H54 (cell line): Measurements from ENCODE around the gene SYT3.
"Not testable (repeated sequence)": the region's sequence is repeated elsewhere in the genome, so short reads cannot be mapped to it uniquely, and the experiment has no call there.

ENCODE experiments used
- DNase-seq: peaks from one replicate; pipeline ENCODE4 v3.0.0; 2011; ENCODE audit warnings: low spot score, mixed read lengths; ENCODE audit not compliant: insufficient read length
- FAIRE-seq: peaks from 3 replicates; lab custom pipeline; 2011; peaks lifted over from hg19 to GRCh38; lab: Jason Lieb, UNC
- POLR2A ChIP-seq: IDR thresholded peaks from 2 replicates; pipeline ENCODE4 v1.6.1; 2011; ENCODE audit warnings: low read depth, mild to moderate bottlenecking, low read length

The SYT3 gene

DNA sequence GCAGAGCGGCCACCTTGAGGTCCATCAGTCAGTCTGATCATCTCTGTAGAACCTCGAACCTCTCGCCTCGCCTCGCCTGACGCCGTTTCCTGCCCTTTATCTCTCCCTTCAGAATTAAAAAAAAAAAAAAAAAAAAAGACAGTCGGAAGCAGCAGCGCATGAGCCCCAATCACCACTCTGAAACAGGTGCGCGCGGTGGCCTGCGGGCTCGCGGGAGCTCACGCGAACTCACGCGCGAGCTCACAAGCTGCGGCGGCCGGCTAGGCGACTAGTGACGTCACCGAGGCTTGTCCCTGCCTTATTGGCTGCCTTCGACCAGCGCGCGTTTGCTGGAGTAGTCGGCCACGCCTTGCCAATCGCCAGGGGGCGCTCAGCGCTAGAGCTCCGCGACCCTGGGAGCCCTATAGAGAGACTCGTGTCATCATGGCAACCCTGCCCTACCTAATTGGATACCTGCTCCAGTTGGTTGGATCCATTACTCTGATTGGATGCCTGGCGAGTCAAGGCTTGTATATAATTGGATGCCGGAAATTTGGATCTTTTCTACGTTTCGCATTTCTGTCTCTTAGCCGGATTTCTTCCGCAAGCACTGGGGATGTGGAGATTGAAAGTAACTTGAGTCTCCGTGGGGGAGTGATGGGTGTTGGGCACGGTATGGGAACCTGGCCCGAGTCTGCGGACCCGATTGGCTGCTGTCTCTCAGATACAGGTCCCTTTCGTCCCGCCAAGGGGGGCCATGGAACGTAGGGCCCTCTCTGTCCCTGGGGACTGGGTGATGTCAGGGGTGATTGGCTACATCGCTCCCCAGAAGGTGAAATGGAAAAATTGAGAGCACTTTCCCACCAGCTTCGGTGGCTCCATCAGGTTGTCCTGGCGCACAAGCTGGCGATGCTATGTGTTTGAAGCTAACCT lies 31.6 kb downstream of the SYT3 start:
- peak; percentile 90 for DNase-seq
- no peak for FAIRE-seq
- TF ChIP-seq POLR2A, result no peak

DNA sequence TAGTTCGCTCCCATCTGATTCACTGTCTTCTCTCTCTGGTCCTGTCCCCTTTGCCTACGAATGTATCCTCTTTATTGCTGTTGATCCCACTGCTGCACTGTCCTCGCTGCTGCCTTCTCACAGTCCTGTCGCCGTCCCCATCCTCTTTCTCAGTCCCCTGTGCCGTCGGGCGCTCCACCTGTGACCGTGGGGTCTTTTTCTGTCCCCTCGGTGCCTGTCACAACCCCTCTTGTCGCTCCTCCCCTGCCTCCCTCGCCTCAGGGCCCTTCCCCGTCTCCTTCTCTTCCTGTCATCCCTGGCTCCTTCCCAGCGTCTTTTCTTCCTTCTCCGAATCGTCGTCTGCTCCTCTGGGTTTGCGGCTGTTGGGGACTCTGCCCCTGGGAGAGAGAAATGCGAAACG lies 32.3 kb downstream of the SYT3 start:
- no peak for TF ChIP-seq POLR2A
- DNase-seq (no peak), FAIRE-seq (no peak)

DNA sequence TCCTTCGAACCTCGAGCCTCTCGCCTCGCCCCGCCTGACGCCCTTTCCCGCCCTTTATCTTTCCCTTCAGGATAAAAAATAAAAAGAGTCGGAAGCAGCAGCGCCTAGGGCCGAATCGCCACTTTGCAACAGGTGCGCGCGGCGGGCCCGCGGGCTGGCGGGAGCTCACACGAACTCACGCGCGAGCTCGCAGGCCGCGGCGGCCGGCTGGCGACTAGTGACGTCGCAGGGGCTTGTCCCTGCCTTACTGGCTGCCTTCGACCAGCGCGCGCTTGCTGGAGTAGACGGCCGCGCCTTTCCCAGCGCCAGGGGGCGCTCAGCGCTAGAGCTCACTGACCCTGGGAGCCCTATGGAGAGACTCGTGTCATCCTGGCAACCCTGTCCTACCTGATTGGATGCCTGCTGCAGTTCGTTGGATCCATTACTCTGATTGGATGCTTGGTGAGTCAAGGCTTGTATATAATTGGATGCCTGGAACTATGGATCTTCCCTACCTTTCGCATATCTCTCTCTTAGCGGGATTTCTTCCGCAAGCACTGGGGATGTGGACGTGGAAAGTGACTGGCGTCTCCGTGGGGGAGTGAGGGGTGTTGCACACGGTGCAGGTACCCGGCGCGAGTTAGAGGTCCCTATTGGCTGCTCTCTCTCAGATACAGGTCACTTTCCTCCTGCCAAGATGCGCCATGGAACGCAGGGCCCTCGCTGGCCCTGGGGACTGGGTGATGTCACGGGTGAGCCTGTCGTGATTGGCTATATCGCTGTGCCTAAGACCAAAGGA lies 33.4 kb downstream of the SYT3 start:
- FAIRE-seq, DNase-seq: not testable (repeated sequence)

DNA sequence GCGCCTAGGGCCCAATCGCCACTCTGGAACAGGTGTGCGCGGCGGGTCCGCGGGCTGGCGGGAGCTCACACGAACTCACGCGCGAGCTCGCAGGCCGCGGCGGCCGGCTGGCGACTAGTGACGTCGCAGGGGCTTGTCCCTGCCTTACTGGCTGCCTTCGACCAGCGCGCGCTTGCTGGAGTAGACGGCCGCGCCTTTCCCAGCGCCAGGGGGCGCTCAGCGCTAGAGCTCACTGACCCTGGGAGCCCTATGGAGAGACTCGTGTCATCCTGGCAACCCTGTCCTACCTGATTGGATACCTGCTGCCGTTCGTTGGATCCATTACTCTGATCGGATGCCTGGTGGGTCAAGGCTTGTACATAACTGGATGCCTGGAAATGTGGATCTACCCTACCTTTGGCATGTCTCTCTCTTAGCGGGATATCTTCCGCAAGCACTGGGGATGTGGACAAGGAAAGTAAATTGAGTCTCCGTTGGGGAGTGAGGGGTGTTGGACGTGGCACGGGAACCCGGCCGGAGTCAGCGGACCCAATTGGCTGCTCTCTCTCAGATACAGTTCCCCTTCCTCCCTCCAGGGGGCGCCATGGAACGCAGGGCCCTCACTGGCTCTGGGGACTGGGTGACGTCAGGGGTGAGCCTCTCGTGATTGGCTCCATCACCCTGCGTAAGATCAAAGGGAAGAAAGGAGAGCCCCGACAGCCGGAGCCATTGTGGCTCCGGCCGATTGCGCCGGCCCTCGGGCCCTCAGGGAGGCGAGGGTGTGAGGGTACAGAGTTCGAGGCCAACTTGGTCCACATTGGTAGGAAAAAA lies 35.2 kb downstream of the SYT3 start:
- FAIRE-seq, DNase-seq: not testable (repeated sequence)

DNA sequence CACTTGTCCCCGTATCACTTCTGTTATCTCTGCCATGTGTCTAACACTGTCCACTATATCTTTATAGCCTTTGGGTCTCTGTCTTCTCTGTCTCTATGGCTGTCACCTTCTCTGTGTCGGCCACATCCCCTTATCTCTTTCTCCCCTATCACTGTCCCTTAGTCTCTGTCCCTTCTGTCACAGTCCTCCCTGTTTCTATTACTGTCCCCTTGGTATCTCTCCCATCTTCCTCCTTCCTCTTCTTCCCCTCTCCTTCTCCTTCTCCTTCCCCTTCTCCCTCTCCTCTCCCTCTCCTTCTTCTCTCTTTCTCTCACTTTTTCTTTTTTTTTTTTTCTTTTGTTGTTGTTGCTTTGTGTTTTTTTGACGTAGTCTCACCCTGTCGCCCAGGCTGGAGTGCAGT lies 36.7 kb downstream of the SYT3 start:
- DNase-seq (no peak), FAIRE-seq (no peak)
- TF ChIP-seq POLR2A, result no peak

DNA sequence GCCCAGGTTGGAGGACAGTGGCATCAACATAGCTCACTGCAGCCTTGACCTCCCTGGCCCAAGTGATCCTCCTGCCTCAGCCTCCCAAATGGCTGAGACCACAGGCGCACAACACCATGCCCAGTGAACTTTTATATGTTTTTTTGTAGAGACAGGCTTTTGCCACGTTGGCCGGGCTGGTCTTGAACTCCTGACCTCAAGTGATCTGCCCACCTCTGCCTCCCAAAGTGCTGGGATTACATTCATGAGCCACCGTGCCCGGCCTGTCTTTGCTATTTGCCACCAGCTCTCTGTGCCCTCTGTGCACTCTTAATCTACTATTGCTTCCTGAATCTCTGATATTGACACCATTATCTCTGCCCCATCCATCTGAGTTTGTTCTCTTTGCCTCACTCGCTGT lies 37.2 kb downstream of the SYT3 start:
- FAIRE-seq (no peak), DNase-seq (no peak)
- TF ChIP-seq POLR2A, result no peak

DNA sequence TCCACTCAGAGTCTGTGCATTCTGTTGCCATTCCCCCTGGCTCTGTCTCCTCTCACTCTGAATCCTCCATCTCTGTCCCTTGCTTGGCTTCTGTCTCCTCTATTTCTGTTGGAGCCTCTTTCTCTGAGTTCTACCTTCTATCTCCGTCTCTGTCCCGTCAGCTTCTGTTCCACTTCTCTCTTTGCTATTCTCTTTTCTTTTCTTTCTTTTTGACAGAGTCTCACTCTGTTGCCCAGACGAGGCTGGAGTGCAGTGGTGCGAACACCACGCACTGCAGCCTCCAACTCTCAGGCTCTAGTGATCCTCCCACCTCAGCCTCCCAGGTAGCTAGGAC lies 37.6 kb downstream of the SYT3 start:
- FAIRE-seq, result no peak
- no peak for DNase-seq
- no peak for TF ChIP-seq POLR2A

DNA sequence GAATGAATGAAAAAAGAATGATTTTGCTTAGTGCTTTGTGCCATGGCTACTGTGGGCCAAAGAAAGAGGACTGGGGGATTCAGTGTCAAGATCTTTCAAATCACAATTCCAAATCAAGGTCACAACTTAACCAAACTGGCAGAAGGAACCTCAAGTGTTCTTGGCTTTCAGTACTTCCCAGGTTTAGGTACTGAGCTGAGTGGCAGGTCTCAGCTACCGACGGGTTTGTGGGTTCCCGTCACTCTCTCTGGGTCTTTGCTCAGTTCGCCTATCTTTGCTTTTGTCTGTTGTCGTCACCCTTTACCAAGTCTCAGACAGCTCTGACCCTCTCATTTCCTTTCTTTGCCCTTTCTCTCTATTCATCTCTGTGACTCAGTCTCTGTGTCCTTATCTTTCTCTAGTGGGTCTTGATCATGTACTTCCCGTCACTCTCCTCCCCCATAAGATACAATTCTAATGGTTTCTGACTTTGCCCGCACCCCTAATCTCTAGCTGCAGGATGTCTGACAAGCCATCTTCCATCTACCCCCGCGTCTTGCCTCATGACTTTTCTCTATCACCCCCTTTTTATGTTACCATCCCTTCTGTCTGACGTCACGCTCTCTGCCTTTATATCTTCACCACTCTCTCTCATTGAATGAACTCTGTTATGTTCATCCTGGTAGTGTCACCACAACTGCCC lies 38.1 kb downstream of the SYT3 start:
- no peak for DNase-seq
- no peak for FAIRE-seq
- no peak for TF ChIP-seq POLR2A

DNA sequence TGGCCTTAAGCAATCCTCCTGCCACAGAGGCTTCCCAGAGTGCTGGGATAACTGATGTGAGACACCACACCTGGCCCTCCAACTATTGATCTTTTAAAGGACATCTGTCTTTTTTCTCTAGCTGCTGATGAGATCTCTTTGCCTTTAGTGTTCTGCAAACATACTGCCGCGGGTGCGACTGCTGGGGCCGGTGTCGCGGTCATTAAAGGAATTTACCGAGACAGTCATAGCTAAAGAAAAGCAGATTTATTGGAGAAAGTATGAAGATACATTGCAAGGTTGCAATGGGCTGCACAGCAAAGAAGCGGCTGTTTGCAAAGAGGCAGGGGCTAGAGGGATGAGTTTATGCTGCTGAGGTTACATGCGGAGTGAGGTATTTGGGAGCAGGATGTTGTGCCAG lies 40.3 kb downstream of the SYT3 start:
- no peak for DNase-seq
- TF ChIP-seq POLR2A, result no peak
- no peak for FAIRE-seq

DNA sequence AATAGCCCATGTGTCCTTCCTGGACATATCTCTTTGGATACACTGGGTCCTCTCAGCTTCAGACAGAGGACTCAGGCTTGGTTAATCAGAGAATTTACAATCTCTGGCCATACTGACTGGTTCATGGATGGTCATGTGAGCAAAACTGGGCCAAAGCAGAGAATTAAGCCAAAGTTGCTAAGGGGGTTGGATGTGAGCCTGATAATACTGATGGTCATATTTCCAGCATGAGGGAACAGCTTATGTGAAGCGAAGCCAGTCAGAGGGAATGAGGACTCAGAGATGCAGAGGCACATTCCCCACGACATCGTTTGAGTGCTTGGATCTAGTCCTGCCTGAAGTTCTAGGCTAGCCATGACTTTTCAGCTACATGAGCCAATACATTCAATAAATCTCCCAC lies 49.5 kb downstream of the SYT3 start:
- no peak for TF ChIP-seq POLR2A
- DNase-seq (no peak), FAIRE-seq (no peak)

DNA sequence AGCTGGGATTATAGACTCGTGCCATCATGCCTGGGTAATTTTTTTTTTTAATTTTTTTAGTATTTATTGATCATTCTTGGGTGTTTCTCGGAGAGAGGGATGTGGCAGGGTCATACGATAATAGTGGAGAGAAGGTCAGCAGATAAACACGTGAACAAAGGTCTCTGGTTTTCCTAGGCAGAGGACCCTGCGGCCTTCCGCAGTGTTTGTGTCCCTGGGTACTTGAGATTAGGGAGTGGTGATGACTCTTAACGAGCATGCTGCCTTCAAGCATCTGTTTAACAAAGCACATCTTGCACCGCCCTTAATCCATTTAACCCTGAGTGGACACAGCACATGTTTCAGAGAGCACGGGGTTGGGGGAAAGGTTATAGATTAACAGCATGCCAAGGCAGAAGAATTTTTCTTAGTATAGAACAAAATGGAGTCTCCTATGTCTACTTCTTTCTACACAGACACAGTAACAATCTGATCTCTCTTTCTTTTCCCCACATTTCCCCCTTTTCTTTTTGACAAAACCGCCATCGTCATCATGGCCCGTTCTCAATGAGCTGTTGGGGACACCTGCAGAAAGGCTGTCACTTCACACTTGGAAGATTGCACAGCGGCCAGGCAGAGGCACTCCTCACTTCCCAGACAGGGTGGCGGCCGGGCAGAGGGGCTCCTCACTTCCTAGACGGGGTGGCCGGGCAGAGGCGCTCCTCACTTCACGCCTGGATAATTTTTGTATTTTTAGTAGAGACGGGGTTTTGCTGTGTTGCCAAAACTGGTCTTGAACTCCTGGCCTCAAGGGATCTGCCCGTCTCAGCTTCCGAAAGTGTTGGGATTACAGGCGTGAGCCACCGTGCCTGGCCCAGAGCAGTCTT lies 57.7 kb downstream of the SYT3 start:
- DNase-seq, FAIRE-seq: not testable (repeated sequence)

DNA sequence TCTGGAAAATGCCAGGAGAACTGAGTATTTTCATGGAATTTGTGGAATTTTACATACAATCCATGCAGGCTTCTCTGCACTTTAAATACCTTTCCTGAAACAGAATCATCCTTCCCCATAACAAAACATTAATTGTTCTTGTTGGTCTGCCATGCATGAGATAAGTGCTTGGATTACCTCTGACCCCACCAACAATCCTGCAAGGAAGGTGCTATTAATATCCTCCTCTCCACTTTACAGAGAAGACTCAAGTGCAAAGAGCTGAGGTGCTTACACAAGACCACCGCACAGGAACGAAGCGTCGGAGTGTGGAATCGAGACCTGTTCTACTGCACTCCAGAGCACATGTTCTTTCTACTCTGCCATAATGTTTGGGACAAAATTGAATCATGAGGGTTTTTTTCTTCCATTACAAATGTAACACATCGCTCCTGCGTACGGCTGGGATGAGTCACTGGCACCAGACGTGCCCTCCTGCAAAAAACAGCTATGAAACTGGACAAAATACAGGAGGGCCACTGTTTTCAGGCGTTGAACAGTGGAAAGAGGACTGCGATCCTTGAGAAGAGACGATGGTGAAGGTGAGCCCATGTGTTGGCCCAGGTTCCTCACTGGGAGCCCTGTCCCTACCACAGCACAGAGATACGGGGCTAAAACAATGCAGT lies 58.6 kb downstream of the SYT3 start:
- FAIRE-seq (no peak), DNase-seq (no peak)

More for the DNA sequence above, 58.6 kb downstream of the SYT3 start:
- TF ChIP-seq POLR2A, result no peak
